Gastrocnemius medialis (tissue), 4 donors: ENCODE results near the gene TCAP.

Experiments used
- CTCF ChIP-seq, 5 experiments: fragments of 450-650 bp in 3 of 5; fragments of 200-600 bp in 2 of 5; sonication (generic) in 2 of 5; IDR thresholded peaks in 4 of 5; conservative IDR thresholded peaks in 1 of 5; 1 replicate in 4 of 5; 2 replicates in 1 of 5; pipeline ENCODE4 v1.5.1; 2016 to 2019; ENCODE audit warnings: antibody characterized with exemption in 5 of 5, mild to moderate bottlenecking in 3 of 5, moderate library complexity in 3 of 5
- POLR2A ChIP-seq, 2 donors: fragments of 450-650 bp; IDR thresholded peaks; one replicate each; pipeline ENCODE4 v1.6.1; 2017; ENCODE audit warnings: antibody characterized with exemption in 2 of 2, mild to moderate bottlenecking in 2 of 2, moderate library complexity in 2 of 2

DNA sequence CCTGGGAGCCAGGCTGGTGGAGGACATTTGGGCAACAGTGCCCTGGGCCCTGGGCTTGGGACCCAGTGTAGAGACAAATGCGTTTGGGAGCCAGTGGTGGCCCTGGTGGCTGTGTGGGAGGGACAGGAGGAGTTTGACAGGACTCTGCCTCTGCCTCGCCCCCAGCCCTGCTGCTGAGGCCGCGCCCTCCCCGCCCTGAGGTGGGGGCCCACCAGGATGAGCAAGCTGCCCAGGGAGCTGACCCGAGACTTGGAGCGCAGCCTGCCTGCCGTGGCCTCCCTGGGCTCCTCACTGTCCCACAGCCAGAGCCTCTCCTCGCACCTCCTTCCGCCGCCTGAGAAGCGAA is 11.9 kb upstream of the TCAP start:
- no peak for TF ChIP-seq POLR2A (IDR thresholded peaks at IDR 0.05)
- no peak for TF ChIP-seq CTCF (IDR thresholded peaks at IDR 0.05 in 4 of 5, conservative IDR thresholded peaks at IDR 0.05 in 1 of 5)
